GM12874 (cell line): ENCODE data around the gene C4orf36.

ENCODE experiments used
- CTCF ChIP-seq: IDR thresholded peaks from 2 replicates; pipeline ENCODE4 v1.5.1; 2011; ENCODE audit warnings: low read depth, mild to moderate bottlenecking, control low read depth, low read length, moderate library complexity; ENCODE audit not compliant: insufficient read depth

Gene C4orf36

DNA sequence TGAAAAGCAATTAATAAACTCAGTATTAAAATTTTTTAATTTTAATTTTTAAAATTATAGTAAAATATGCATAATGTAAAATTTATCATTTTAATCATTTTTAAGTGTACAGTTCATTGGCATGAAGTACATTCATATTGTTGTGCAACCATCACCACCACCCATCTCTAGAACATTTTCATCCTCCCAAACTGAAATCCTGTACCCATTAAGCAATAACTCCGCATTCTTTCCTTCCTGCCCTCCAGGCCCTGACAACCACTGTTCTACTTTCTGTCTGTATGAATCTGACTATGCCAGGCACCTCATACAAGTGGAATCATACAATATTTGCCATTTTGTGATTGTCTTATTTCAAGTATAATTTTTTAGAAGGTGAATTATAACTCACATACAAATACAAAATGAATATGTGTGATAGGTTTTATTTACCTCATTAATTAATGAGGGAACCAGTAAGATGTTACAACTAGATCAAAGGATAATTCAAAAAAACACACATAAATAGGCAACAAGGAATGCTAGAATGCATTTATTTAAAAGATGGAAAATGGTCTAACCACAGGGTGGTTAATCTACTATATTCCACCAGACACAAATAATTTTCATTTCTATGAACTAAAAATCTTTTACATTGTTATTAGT lies 29.5 kb upstream of the C4orf36 start:
- no peak for TF ChIP-seq CTCF

DNA sequence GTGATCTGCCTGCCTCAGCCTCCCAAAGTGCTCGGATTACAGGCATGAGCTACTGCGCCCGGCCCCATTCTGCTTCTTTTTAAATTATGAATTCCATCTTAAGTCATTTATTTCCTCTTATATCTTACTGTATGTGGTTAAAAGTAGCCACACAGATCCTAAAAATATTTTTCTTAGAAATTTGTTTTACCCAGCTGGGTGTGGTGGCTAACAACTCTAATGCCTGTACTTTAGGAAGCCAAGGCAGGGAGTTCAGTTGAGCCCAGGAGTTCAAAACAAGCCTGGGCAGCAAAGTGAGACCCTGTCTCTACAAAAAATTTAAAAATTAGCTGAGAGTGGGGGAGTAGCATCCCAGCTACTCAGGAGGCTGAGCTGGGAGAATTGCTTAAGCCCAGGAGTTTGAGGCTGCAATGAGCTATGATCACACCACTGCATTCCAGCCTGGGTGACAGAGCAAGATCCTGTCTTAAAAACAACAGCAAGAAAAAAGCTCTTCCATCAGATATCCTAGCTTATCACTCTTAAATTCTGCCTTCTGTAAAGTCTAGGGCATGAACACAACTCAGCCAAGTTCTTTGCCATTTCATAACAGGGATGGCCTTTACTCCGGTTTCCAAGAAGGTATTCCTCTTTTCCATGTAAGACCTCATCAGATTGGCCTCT lies 27.5 kb upstream of the C4orf36 start:
- TF ChIP-seq CTCF: no peak

DNA sequence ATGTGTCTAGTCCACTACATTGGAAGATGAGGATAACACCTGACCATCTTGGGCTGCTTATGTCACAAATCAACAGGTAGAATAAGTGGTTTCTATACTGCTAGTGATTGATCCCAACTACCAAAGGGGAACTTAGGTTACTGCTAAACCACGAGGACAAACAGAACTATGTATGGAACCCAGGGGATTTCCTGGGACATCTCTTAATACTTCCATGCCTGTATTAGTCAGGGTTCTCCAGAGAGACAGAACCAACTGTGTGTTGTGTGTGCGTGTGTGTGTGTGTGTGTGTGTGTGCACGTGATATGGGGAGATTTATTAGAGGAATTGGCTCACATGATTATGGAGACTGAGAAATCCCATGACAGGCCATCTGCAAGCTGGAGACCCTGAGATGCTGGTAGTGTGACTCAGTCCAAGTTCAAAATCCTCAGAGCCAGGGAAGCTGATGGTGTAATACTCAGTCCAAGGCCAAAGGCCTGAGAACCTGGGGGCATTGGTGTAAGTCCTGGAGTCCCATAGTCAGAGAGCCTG lies 26.4 kb upstream of the C4orf36 start:
- TF ChIP-seq CTCF: no peak

DNA sequence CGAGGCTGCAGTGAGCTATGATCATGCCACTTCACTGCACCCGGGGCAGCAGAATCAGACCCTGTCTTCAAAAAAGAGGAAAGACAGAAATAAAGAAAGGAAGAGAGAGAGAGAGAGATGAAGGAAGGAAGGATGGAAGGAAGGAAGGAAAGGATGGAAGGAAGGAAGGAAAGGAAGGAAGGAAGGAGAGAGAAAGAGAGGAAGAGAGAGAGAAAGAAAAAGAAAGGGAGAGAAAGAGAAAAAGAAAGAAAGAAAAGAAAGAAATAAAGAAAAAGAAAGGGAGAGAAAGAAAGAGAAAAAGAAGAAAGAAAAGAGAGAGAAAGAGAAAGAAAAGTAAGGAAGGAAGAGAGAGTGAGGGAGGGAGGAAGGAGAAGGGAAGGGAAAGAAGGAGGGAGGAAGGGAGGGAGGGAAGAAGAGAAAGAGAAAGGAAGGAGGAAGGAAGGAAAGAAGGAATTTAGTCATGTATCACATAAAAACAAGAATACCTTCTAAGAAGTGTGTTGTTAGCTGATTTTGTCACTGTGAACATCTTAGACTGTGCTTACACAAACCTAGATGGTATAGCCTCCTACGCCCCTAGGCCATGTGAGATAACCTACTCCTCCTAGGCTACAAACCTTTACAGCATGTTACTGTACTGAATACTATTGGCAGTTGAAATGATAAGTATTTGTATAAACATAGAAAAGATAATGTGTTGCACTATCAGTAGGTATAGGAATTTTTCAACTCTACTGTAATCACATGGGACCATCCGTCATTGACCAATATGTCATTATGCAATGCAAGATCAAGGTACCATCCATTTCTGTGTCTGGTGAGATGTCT lies 25.2 kb upstream of the C4orf36 start:
- no peak for TF ChIP-seq CTCF

DNA sequence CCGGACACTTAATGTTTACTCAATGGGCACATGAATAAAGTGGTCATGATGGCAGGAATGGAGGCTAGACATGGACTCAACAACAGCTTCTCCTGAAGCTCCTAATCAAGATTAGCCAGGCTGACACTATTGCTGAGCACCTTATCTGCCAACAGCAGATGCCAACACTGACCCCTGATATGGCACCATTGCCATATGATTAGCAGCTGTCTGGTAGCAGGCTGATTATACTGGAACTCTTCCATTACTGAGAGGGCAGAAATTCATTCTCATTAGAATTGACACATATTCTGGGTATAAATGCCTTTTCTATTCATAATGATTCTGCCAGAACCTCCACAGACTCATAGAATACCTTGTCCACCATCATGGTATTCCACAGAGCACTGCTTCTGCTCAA lies 24.2 kb upstream of the C4orf36 start:
- no peak for TF ChIP-seq CTCF

GRCh38 chr4:86910820-86911684 lies 18.8 kb upstream of the C4orf36 start:
- no peak for TF ChIP-seq CTCF
